H9 (cell line): Measurements from ENCODE around the gene SLCO1C1. TPM values are rescaled to one million over a fixed set of nuclear protein-coding genes. Genes with fewer than 3 reads are reported as not detected.

Source experiments
- DNase-seq: peaks from one replicate; pipeline ENCODE4 v3.0.0-alpha.2; 2017
- H2AFZ ChIP-seq: one replicate; pipeline ENCODE4 v1.6.1; 2013; ENCODE audit warnings: mild to moderate bottlenecking, low read length, control low read depth, moderate library complexity
- H2AK5ac ChIP-seq: 2 replicates; pipeline ENCODE4 v1.6.1; 2013; ENCODE audit warnings: low read length, control low read depth, mixed read lengths; ENCODE audit not compliant: insufficient read length
- H2BK120ac ChIP-seq: one replicate; pipeline ENCODE4 v1.6.1; 2013; ENCODE audit warnings: low read depth, mild to moderate bottlenecking, low read length, control low read depth, inconsistent platforms; ENCODE audit not compliant: poor library complexity, severe bottlenecking
- H2BK12ac ChIP-seq: 2 replicates; pipeline ENCODE4 v1.6.1; 2013; ENCODE audit warnings: low read length, control low read depth, mixed read lengths, low read depth; ENCODE audit not compliant: insufficient read length
- H2BK15ac ChIP-seq: 2 replicates; pipeline ENCODE4 v1.6.1; 2013; ENCODE audit warnings: low read depth, low read length, control low read depth
- H2BK20ac ChIP-seq: one replicate; pipeline ENCODE4 v1.6.1; 2013; ENCODE audit warnings: low read depth, mild to moderate bottlenecking, low read length, control low read depth, inconsistent platforms; ENCODE audit not compliant: poor library complexity, severe bottlenecking
- H2BK5ac ChIP-seq: 2 replicates; pipeline ENCODE4 v1.6.1; 2013; ENCODE audit warnings: low read length, control low read depth, mixed read lengths; ENCODE audit not compliant: insufficient read length
- H3K14ac ChIP-seq: 2 replicates; pipeline ENCODE4 v1.6.1; 2013; ENCODE audit warnings: low read length, control low read depth; ENCODE audit not compliant: insufficient read depth
- H3K18ac ChIP-seq: 2 replicates; pipeline ENCODE4 v1.6.1; 2013; ENCODE audit warnings: low read depth, mild to moderate bottlenecking, mixed read lengths, low read length, control low read depth; ENCODE audit not compliant: insufficient read length
- H3K23ac ChIP-seq: 2 replicates; pipeline ENCODE4 v1.6.1; 2013; ENCODE audit warnings: low read length, control low read depth, mixed read lengths, low read depth; ENCODE audit not compliant: insufficient read length
- H3K23me2 ChIP-seq: 2 replicates; pipeline ENCODE4 v1.6.1; 2013; ENCODE audit warnings: low read depth, mild to moderate bottlenecking, mixed read lengths, low read length, control low read depth; ENCODE audit not compliant: insufficient read length, poor library complexity, severe bottlenecking
- H3K27ac ChIP-seq: 2 replicates; pipeline ENCODE4 v1.5.1; 2013; ENCODE audit warnings: low read length, control low read depth, mixed read lengths, low read depth; ENCODE audit not compliant: insufficient read length
- H3K27me3 ChIP-seq: 2 replicates; pipeline ENCODE4 v1.6.1; 2013; ENCODE audit warnings: low read length, control low read depth, inconsistent platforms; ENCODE audit not compliant: insufficient read depth
- H3K4ac ChIP-seq: 2 replicates; pipeline ENCODE4 v1.6.1; 2013; ENCODE audit warnings: low read depth, mild to moderate bottlenecking, control low read depth, inconsistent platforms, low read length, moderate library complexity
- H3K4me1 ChIP-seq: 2 replicates; pipeline ENCODE4 v1.6.1; 2013; ENCODE audit warnings: low read length, control low read depth, inconsistent platforms; ENCODE audit not compliant: insufficient read depth
- H3K4me2 ChIP-seq: 2 replicates; pipeline ENCODE4 v1.6.1; 2013; ENCODE audit warnings: low read length, control low read depth, mixed read lengths; ENCODE audit not compliant: insufficient read length, insufficient read depth
- H3K56ac ChIP-seq: 2 replicates; pipeline ENCODE4 v1.6.1; 2013; ENCODE audit warnings: low read depth, mild to moderate bottlenecking, mixed read lengths, low read length, control low read depth; ENCODE audit not compliant: insufficient read length
- H3K79me1 ChIP-seq: 2 replicates; pipeline ENCODE4 v1.6.1; 2013; ENCODE audit warnings: low read depth, mild to moderate bottlenecking, moderate library complexity, low read length, control low read depth, inconsistent platforms; ENCODE audit not compliant: insufficient read depth, poor library complexity, severe bottlenecking
- H3K79me2 ChIP-seq: 2 replicates; pipeline ENCODE4 v1.6.1; 2013; ENCODE audit warnings: low read length, control low read depth, inconsistent platforms; ENCODE audit not compliant: insufficient read depth
- H3K9ac ChIP-seq: 2 replicates; pipeline ENCODE4 v1.6.1; 2013; ENCODE audit warnings: low read length, control low read depth, mixed read lengths; ENCODE audit not compliant: insufficient read length; ENCODE audit errors: extremely low read depth
- H3K9me3 ChIP-seq: one replicate; pipeline ENCODE4 v1.6.1; 2013; ENCODE audit warnings: low read depth, low read length, inconsistent platforms; ENCODE audit not compliant: control insufficient read depth
- H3T11ph ChIP-seq: one replicate; pipeline ENCODE4 v1.6.1; 2013; ENCODE audit warnings: mild to moderate bottlenecking, low read length, control low read depth, inconsistent platforms
- H4K20me1 ChIP-seq: one replicate; pipeline ENCODE4 v1.6.1; 2013; ENCODE audit not compliant: control insufficient read depth, insufficient read length, insufficient read depth
- H4K5ac ChIP-seq: 2 replicates; pipeline ENCODE4 v1.6.1; 2013; ENCODE audit warnings: low read depth, mild to moderate bottlenecking, mixed read lengths, low read length, control low read depth; ENCODE audit not compliant: insufficient read length
- H4K8ac ChIP-seq: replicated peaks from 2 replicates; pipeline ENCODE4 v1.6.1; 2013; ENCODE audit warnings: low read length, control low read depth, mixed read lengths, low read depth; ENCODE audit not compliant: insufficient read length
- H4K91ac ChIP-seq: 2 replicates; pipeline ENCODE4 v1.6.1; 2013; ENCODE audit warnings: low read depth, mild to moderate bottlenecking, moderate library complexity, mixed read lengths, low read length, control low read depth; ENCODE audit not compliant: insufficient read length
- H3K27ac Mint-ChIP-seq, 3 experiments: 2 replicates in 2 of 3; 3 replicates in 1 of 3; pipeline ENCODE4 v1.8.0; 2020 to 2021; ENCODE audit warnings: mixed read lengths in 3 of 3, mild to moderate bottlenecking in 1 of 3, moderate library complexity in 1 of 3
- H3K27me3 Mint-ChIP-seq: 2 replicates; pipeline ENCODE4 v1.8.0; 2021; ENCODE audit warnings: low read depth, mild to moderate bottlenecking, moderate library complexity, mixed read lengths
- H3K36me3 Mint-ChIP-seq, 3 experiments: 2 replicates in 2 of 3; 3 replicates in 1 of 3; pipeline ENCODE4 v1.8.0; 2020 to 2021; ENCODE audit warnings: low read depth in 3 of 3, mixed read lengths in 3 of 3; ENCODE audit not compliant: insufficient read depth in 1 of 3
- H3K4me1 Mint-ChIP-seq, 2 experiments: 2 replicates each; pipeline ENCODE4 v1.8.0; 2020; ENCODE audit warnings: mixed read lengths in 2 of 2
- H3K4me3 Mint-ChIP-seq, 2 experiments: 2 replicates in 1 of 2; 3 replicates in 1 of 2; pipeline ENCODE4 v1.8.0; 2020 to 2021; ENCODE audit warnings: mild to moderate bottlenecking in 2 of 2, mixed read lengths in 2 of 2, moderate library complexity in 1 of 2
- H3K9me3 Mint-ChIP-seq, 2 experiments: 2 replicates in 1 of 2; 3 replicates in 1 of 2; pipeline ENCODE4 v1.8.0; 2020; ENCODE audit warnings: mild to moderate bottlenecking in 2 of 2, mixed read lengths in 2 of 2, moderate library complexity in 1 of 2
- WGBS: extraction: QIAGEN DNeasy Blood & Tissue Kit; methylation state at CpG from one replicate; pipeline ENCODE4 v1.1.7; 2013; ENCODE audit warnings: missing lambda C conversion rate, low lambda C conversion rate, mixed read lengths; ENCODE audit not compliant: insufficient read length; ENCODE audit errors: extremely low coverage; 5-methylcytosine and 5-hydroxymethylcytosine counted together
- total RNA-seq: library from RNA; stranded (reverse); gene quantifications from 2 replicates; pipeline ENCODE4 v1.2.1, GENCODE V29; 2021
- TF ChIP-seq, protein P1 (sequence below): fragments of 200-600 bp; sonication (generic); conservative IDR thresholded peaks from 3 replicates; pipeline ENCODE4 v1.8.0; 2021; ENCODE audit warnings: antibody characterized with exemption, mild to moderate bottlenecking

Gene SLCO1C1
- total RNA-seq, 1 experiment from 2014 or later: not detected

DNA sequence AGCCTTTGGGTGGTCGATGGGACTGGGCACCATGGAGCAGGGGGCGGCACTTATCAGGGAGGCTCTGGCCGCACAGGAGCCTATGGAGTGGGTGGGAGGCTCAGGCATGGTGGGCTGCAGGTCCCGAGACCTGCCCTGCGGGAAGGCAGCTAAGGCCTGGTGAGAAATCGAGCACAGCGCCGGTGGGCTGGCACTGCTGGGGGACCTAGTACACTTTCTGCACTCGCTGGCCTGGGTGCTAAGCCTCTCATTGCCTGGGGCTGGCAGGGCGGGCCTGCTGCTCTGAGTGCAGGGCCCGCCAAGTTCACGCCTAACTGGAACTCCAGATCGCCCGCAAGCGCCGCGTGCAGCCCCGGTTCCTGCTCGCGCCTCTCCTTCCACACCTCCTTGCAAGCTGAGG is 82.3 kb downstream of the SLCO1C1 start:
- no peak overlapping the region for H3K4me2 ChIP-seq
- no peaks in the 10 kb centered on the region for H3K23me2 ChIP-seq
- no peak overlapping the region for H3K9ac ChIP-seq
- TF ChIP-seq, protein P1, sequence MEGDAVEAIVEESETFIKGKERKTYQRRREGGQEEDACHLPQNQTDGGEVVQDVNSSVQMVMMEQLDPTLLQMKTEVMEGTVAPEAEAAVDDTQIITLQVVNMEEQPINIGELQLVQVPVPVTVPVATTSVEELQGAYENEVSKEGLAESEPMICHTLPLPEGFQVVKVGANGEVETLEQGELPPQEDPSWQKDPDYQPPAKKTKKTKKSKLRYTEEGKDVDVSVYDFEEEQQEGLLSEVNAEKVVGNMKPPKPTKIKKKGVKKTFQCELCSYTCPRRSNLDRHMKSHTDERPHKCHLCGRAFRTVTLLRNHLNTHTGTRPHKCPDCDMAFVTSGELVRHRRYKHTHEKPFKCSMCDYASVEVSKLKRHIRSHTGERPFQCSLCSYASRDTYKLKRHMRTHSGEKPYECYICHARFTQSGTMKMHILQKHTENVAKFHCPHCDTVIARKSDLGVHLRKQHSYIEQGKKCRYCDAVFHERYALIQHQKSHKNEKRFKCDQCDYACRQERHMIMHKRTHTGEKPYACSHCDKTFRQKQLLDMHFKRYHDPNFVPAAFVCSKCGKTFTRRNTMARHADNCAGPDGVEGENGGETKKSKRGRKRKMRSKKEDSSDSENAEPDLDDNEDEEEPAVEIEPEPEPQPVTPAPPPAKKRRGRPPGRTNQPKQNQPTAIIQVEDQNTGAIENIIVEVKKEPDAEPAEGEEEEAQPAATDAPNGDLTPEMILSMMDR: no peak
- H3K4me1 ChIP-seq: no peaks in the 10 kb centered on the region
- no peaks in the 10 kb centered on the region for H3K9me3 ChIP-seq
- no peaks in the 10 kb centered on the region for H3K79me1 ChIP-seq
- no peak overlapping the region for H2BK15ac ChIP-seq
- no peak overlapping the region for H3K18ac ChIP-seq
- H4K20me1 ChIP-seq: no peaks in the 10 kb centered on the region
- H4K5ac ChIP-seq: no peak overlapping the region
- no peaks in the 10 kb centered on the region for H3K27me3 ChIP-seq
- H3K4me3 Mint-ChIP-seq: no peak overlapping the region
- H2BK120ac ChIP-seq: no peak overlapping the region
- H2BK20ac ChIP-seq: no peak overlapping the region
- no peak overlapping the region for H3K14ac ChIP-seq
- peaks cover 2 to 5% of the 10 kb centered on the region in 2 experiments; a peak in 3 of 5 replicates for H3K9me3 Mint-ChIP-seq
- WGBS: no CpG with 5 or more reads among the region's 20 CpGs
- peaks cover 10% of the 10 kb centered on the region in 2 experiments for H3K4me1 Mint-ChIP-seq
- H3K27me3 Mint-ChIP-seq: 0 out of 2 replicates have a peak, but pooled peaks cover 1% of the 10 kb centered on the region
- no peak overlapping the region for H3K23ac ChIP-seq
- no peak overlapping the region for H2BK12ac ChIP-seq
- H4K8ac ChIP-seq: no peak overlapping the region
- H3T11ph ChIP-seq: no peak overlapping the region
- no peaks in the 10 kb centered on the region; a peak in 5 of 7 replicates for H3K36me3 Mint-ChIP-seq
- no peak for DNase-seq
- no peaks in the 10 kb centered on the region for H3K79me2 ChIP-seq
- H2AFZ ChIP-seq: no peak overlapping the region
- no peak overlapping the region for H3K56ac ChIP-seq
- H2BK5ac ChIP-seq: no peak overlapping the region
- no peak overlapping the region for H2AK5ac ChIP-seq
- H3K4ac ChIP-seq: no peak overlapping the region
- no peak overlapping the region for H4K91ac ChIP-seq
- no peak overlapping the region for H3K27ac ChIP-seq
- no peak overlapping the region for H3K27ac Mint-ChIP-seq
